Measurements from ENCODE around the gene EPHA6.

Gene EPHA6

DNA sequence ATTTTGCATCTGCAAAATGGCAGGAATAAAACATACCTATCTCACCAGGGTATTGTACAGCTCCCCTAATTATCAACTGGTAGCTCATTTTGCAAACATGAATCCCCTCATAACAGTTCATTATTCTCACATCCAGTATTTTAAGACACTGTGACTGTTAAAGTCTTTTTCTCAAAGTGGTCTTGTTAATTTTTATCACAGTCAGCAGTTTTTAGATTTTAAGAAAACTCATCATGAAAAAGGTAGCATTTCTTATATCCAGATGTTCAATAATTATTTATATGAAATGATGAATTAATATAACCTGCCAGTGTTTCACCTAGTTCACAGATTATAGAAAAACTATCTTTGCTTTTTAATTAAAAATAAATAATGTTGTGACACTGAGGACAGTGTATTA lies 595.2 kb downstream of the EPHA6 start:
- H3K9me3 ChIP-seq (ENCODE audit: control insufficient read depth, low read length) = peaks cover 3% of the 10 kb centered on the region
- no peaks in the 10 kb centered on the region for H3K27me3 ChIP-seq (ENCODE audit: control insufficient read depth in 1 of 2, insufficient read depth in 1 of 2, low read length in 2 of 2)
- no peak overlapping the region for H2BK15ac ChIP-seq (ENCODE audit: low read depth, poor library complexity, severe bottlenecking)
- no peak overlapping the region for H3K9ac ChIP-seq (ENCODE audit: low read length)
- no peak overlapping the region for H3K23ac ChIP-seq (ENCODE audit: low read length in 2 of 2)
- no peak overlapping the region for H2BK120ac ChIP-seq (ENCODE audit: low read depth, low read length)
- no peak overlapping the region for H2BK5ac ChIP-seq (ENCODE audit: low read depth, low read length, poor library complexity, severe bottlenecking)
- no peak overlapping the region for H3K4me3 ChIP-seq (ENCODE audit: insufficient read depth in 1 of 2, low read depth in 1 of 2, low read length in 2 of 2)
- no peak overlapping the region for H3K27ac ChIP-seq (ENCODE audit: low read length, poor library complexity, severe bottlenecking)
- H2BK12ac ChIP-seq (ENCODE audit: low read length in 2 of 2) = no peak overlapping the region
- H3K36me3 ChIP-seq (ENCODE audit: control insufficient read depth in 1 of 2, insufficient read depth in 2 of 2, low read depth in 1 of 2, low read length in 2 of 2) = no peaks in the 10 kb centered on the region
- H3K79me1 ChIP-seq (replicated peaks; ENCODE audit: low read length, poor library complexity, severe bottlenecking) = no peaks in the 10 kb centered on the region
- no peak overlapping the region for H4K8ac ChIP-seq (ENCODE audit: low read length)
- no peak overlapping the region for H3K4ac ChIP-seq (ENCODE audit: low read depth in 1 of 2, low read length in 2 of 2)
- no peaks in the 10 kb centered on the region for H3K4me1 ChIP-seq (ENCODE audit: control insufficient read depth, insufficient read depth, low read depth, low read length)
- H2AFZ ChIP-seq (ENCODE audit: low read depth, low read length) = no peak overlapping the region
- no peak for DNase-seq
- H4K91ac ChIP-seq (ENCODE audit: low read length) = no peak overlapping the region
- no peak overlapping the region for H3K4me2 ChIP-seq (ENCODE audit: low read length, poor library complexity, severe bottlenecking)
- no peak overlapping the region for H3K14ac ChIP-seq (ENCODE audit: low read length in 2 of 2)
- H3K18ac ChIP-seq (ENCODE audit: low read depth in 1 of 2, low read length in 2 of 2) = no peak overlapping the region
- no peak overlapping the region for H2AK5ac ChIP-seq (ENCODE audit: low read length, severe bottlenecking)

DNA sequence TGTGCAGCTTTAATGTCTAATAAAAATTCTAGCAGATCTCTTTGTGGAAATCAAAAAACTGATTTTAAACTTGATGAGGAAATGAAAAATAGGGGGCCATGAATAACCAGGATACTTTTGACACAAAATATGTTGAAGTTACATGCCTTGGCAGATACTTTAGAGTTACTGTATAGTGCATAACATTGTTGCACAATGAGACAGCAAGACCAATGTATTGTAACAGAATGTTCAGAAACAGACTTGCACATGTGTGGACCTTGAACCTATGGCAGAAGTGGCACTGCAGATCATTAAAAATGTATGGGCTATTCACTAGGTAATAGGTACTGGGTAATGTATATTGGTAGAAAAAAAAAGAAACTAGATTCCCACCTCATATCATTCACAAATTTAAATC lies 607.2 kb downstream of the EPHA6 start:
- H3K9me3 ChIP-seq (ENCODE audit: control insufficient read depth, low read length) = no peaks in the 10 kb centered on the region
- no peaks in the 10 kb centered on the region for H3K79me1 ChIP-seq (replicated peaks; ENCODE audit: low read length, poor library complexity, severe bottlenecking)
- no peak overlapping the region for H2AK5ac ChIP-seq (ENCODE audit: low read length, severe bottlenecking)
- no peaks in the 10 kb centered on the region for H3K27me3 ChIP-seq (ENCODE audit: control insufficient read depth in 1 of 2, insufficient read depth in 1 of 2, low read length in 2 of 2)
- H3K4me2 ChIP-seq (ENCODE audit: low read length, poor library complexity, severe bottlenecking) = no peak overlapping the region
- no peak overlapping the region for H3K23ac ChIP-seq (ENCODE audit: low read length in 2 of 2)
- no peak overlapping the region for H2BK15ac ChIP-seq (ENCODE audit: low read depth, poor library complexity, severe bottlenecking)
- H3K9ac ChIP-seq (ENCODE audit: low read length) = no peak overlapping the region
- no peak overlapping the region for H2BK5ac ChIP-seq (ENCODE audit: low read depth, low read length, poor library complexity, severe bottlenecking)
- DNase-seq = no peak
- no peak overlapping the region for H3K18ac ChIP-seq (ENCODE audit: low read depth in 1 of 2, low read length in 2 of 2)
- no peaks in the 10 kb centered on the region for H3K36me3 ChIP-seq (ENCODE audit: control insufficient read depth in 1 of 2, insufficient read depth in 2 of 2, low read depth in 1 of 2, low read length in 2 of 2)
- H4K8ac ChIP-seq (ENCODE audit: low read length) = no peak overlapping the region
- no peak overlapping the region for H3K14ac ChIP-seq (ENCODE audit: low read length in 2 of 2)
- H3K27ac ChIP-seq (ENCODE audit: low read length, poor library complexity, severe bottlenecking) = no peak overlapping the region
- no peaks in the 10 kb centered on the region for H3K4me1 ChIP-seq (ENCODE audit: control insufficient read depth, insufficient read depth, low read depth, low read length)
- no peak overlapping the region for H3K4me3 ChIP-seq (ENCODE audit: insufficient read depth in 1 of 2, low read depth in 1 of 2, low read length in 2 of 2)
- H2BK120ac ChIP-seq (ENCODE audit: low read depth, low read length) = no peak overlapping the region
- no peak overlapping the region for H3K4ac ChIP-seq (ENCODE audit: low read depth in 1 of 2, low read length in 2 of 2)
- no peak overlapping the region for H4K91ac ChIP-seq (ENCODE audit: low read length)
- no peak overlapping the region for H2AFZ ChIP-seq (ENCODE audit: low read depth, low read length)
- no peak overlapping the region for H2BK12ac ChIP-seq (ENCODE audit: low read length in 2 of 2)

DNA sequence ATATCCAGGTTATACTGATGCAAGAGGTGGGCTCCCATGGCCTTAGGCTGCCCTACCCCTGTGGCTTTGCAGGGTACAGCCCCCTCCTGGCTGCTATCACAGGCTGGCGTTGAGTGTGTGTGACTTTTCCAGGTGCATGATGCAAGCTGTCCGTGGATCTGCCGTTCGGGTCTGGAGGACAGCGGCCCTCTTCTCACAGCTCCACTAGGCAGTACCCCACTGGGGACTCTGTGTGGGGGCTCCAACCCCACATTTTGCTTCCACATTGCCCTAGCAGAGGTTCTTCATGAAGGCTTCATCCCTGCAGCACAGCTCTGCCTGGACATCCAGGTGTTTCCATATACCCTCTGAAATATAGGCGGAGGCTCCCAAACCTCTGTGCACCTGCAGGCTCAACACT lies 610.6 kb downstream of the EPHA6 start:
- no peak overlapping the region for H2BK12ac ChIP-seq (ENCODE audit: low read length in 2 of 2)
- 91% methylated on average over 6 of the region's 6 CpGs for WGBS
- DNase-seq = no peak
- no peak overlapping the region for H3K18ac ChIP-seq (ENCODE audit: low read depth in 1 of 2, low read length in 2 of 2)
- H3K36me3 ChIP-seq (ENCODE audit: control insufficient read depth in 1 of 2, insufficient read depth in 2 of 2, low read depth in 1 of 2, low read length in 2 of 2) = no peaks in the 10 kb centered on the region
- no peak overlapping the region for H2AFZ ChIP-seq (ENCODE audit: low read depth, low read length)
- no peaks in the 10 kb centered on the region for H3K9me3 ChIP-seq (ENCODE audit: control insufficient read depth, low read length)
- H2AK5ac ChIP-seq (ENCODE audit: low read length, severe bottlenecking) = no peak overlapping the region
- no peak overlapping the region for H3K4me2 ChIP-seq (ENCODE audit: low read length, poor library complexity, severe bottlenecking)
- no peak overlapping the region for H3K4me3 ChIP-seq (ENCODE audit: insufficient read depth in 1 of 2, low read depth in 1 of 2, low read length in 2 of 2)
- H3K23ac ChIP-seq (ENCODE audit: low read length in 2 of 2) = no peak overlapping the region
- H2BK15ac ChIP-seq (ENCODE audit: low read depth, poor library complexity, severe bottlenecking) = no peak overlapping the region
- H3K79me1 ChIP-seq (replicated peaks; ENCODE audit: low read length, poor library complexity, severe bottlenecking) = no peaks in the 10 kb centered on the region
- H3K27me3 ChIP-seq (ENCODE audit: control insufficient read depth in 1 of 2, insufficient read depth in 1 of 2, low read length in 2 of 2) = no peaks in the 10 kb centered on the region
- no peak overlapping the region for H3K14ac ChIP-seq (ENCODE audit: low read length in 2 of 2)
- H4K91ac ChIP-seq (ENCODE audit: low read length) = no peak overlapping the region
- H3K9ac ChIP-seq (ENCODE audit: low read length) = no peak overlapping the region
- H2BK5ac ChIP-seq (ENCODE audit: low read depth, low read length, poor library complexity, severe bottlenecking) = no peak overlapping the region
- H3K27ac ChIP-seq (ENCODE audit: low read length, poor library complexity, severe bottlenecking) = no peak overlapping the region
- H3K4me1 ChIP-seq (ENCODE audit: control insufficient read depth, insufficient read depth, low read depth, low read length) = no peaks in the 10 kb centered on the region
- H4K8ac ChIP-seq (ENCODE audit: low read length) = no peak overlapping the region
- no peak overlapping the region for H2BK120ac ChIP-seq (ENCODE audit: low read depth, low read length)
- H3K4ac ChIP-seq (ENCODE audit: low read depth in 1 of 2, low read length in 2 of 2) = no peak overlapping the region

DNA sequence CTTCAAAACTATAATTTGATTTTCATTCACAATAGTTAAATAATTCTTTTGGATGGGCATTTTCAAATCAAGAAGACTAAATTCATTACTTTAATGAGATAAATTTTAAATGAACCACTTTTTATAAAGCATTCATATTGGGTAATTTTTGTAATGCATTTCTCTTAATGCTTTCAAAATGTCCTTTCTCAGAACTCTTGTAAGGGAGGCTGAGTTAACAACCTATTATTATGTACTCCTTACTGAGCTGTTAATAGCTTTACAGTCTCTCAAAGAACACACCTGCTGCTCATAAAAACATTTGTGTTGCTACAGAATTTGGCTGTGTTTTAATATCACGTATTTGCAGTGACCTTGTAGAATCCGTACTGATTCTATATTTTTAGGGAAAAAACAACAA lies 616.2 kb downstream of the EPHA6 start:
- Histone ChIP-seq H3K9ac (ENCODE audit: low read length) (no peak overlapping the region), H2BK15ac (ENCODE audit: low read depth, poor library complexity, severe bottlenecking) (no peak overlapping the region)
- no CpG with 5 or more reads among the region's 2 CpGs for WGBS

More for the DNA sequence above, 616.2 kb downstream of the EPHA6 start:
- no peaks in the 10 kb centered on the region for H3K36me3 ChIP-seq (ENCODE audit: control insufficient read depth in 1 of 2, insufficient read depth in 2 of 2, low read depth in 1 of 2, low read length in 2 of 2)
- DNase-seq = no peak
- H3K79me1 ChIP-seq (replicated peaks; ENCODE audit: low read length, poor library complexity, severe bottlenecking) = no peaks in the 10 kb centered on the region
- no peak overlapping the region for H4K8ac ChIP-seq (ENCODE audit: low read length)
- no peak overlapping the region for H3K27ac ChIP-seq (ENCODE audit: low read length, poor library complexity, severe bottlenecking)
- no peak overlapping the region for H4K91ac ChIP-seq (ENCODE audit: low read length)
- no peaks in the 10 kb centered on the region for H3K9me3 ChIP-seq (ENCODE audit: control insufficient read depth, low read length)
- no peak overlapping the region for H3K18ac ChIP-seq (ENCODE audit: low read depth in 1 of 2, low read length in 2 of 2)
- no peak overlapping the region for H3K23ac ChIP-seq (ENCODE audit: low read length in 2 of 2)
- H2BK12ac ChIP-seq (ENCODE audit: low read length in 2 of 2) = no peak overlapping the region
- H2AK5ac ChIP-seq (ENCODE audit: low read length, severe bottlenecking) = no peak overlapping the region
- no peak overlapping the region for H3K4ac ChIP-seq (ENCODE audit: low read depth in 1 of 2, low read length in 2 of 2)
- no peak overlapping the region for H2AFZ ChIP-seq (ENCODE audit: low read depth, low read length)
- no peak overlapping the region for H2BK120ac ChIP-seq (ENCODE audit: low read depth, low read length)
- H3K27me3 ChIP-seq (ENCODE audit: control insufficient read depth in 1 of 2, insufficient read depth in 1 of 2, low read length in 2 of 2) = no peaks in the 10 kb centered on the region
- no peak overlapping the region for H2BK5ac ChIP-seq (ENCODE audit: low read depth, low read length, poor library complexity, severe bottlenecking)
- no peaks in the 10 kb centered on the region for H3K4me1 ChIP-seq (ENCODE audit: control insufficient read depth, insufficient read depth, low read depth, low read length)
- H3K4me3 ChIP-seq (ENCODE audit: insufficient read depth in 1 of 2, low read depth in 1 of 2, low read length in 2 of 2) = no peak overlapping the region
- H3K4me2 ChIP-seq (ENCODE audit: low read length, poor library complexity, severe bottlenecking) = no peak overlapping the region
- H3K14ac ChIP-seq (ENCODE audit: low read length in 2 of 2) = no peak overlapping the region
